Measurements from ENCODE around the gene DBP.

The DBP gene

GRCh38 chr19:48600679-48601417, 36.3 kb downstream of the DBP start:
- Histone ChIP-seq H3K4me1 (ENCODE audit: control insufficient read depth, insufficient read depth, low read length) (no peaks in the 10 kb centered on the region), H3K27me3 (ENCODE audit: control insufficient read depth, insufficient read depth, low read length, poor library complexity, severe bottlenecking) (no peaks in the 10 kb centered on the region), H3K4me3 (ENCODE audit: insufficient read depth, low read depth, low read length) (no peak overlapping the region), H3K27ac (ENCODE audit: insufficient read depth, low read depth, low read length, poor library complexity, severe bottlenecking) (no peak overlapping the region), H3K9me3 (ENCODE audit: control insufficient read depth, low read length) (no peaks in the 10 kb centered on the region), H3K36me3 (ENCODE audit: control insufficient read depth, insufficient read depth, low read length) (no peaks in the 10 kb centered on the region)
- 91% methylated on average over 21 of the region's 21 CpGs for WGBS, 2 experiments

DNA sequence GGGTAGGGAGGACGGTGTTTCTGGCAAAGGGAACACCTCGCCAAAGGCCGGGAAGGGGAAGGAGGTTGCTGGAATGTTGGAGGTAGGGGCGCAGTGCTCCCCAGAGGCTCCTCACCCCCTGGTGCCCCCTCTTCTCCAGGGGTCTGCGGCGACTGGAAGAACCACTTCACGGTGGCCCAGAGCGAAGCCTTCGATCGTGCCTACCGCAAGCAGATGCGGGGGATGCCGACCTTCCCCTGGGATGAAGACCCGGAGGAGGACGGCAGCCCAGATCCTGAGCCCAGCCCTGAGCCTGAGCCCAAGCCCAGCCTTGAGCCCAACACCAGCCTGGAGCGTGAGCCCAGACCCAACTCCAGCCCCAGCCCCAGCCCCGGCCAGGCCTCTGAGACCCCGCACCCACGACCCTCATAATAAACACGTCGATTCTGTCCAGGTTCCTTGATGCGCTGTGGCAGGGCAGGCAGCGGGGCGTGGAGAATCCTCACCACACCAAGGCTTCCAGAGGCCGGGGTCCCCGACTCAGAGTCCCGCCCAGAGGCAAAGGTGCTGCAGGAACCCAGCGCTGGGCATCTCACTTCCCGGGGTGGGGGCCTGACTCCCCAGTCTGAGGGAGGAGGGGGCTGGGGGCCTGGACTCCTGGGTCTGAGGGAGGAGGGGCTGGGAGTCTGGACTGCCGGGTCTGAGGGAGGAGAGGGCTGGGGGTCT, 38.0 kb downstream of the DBP start:
- no peak overlapping the region for H3K4me3 ChIP-seq (ENCODE audit: insufficient read depth, low read depth, low read length)
- 85 to 87% methylated on average over 30 of the region's 30 CpGs for WGBS, 2 experiments

GRCh38 chr19:48596679-48597465, 40.3 kb downstream of the DBP start:
- Histone ChIP-seq H3K4me3 (ENCODE audit: insufficient read depth, low read depth, low read length) (no peak overlapping the region), H3K27ac (ENCODE audit: insufficient read depth, low read depth, low read length, poor library complexity, severe bottlenecking) (no peak overlapping the region), H3K36me3 (ENCODE audit: control insufficient read depth, insufficient read depth, low read length) (no peaks in the 10 kb centered on the region), H3K4me1 (ENCODE audit: control insufficient read depth, insufficient read depth, low read length) (no peaks in the 10 kb centered on the region), H3K27me3 (ENCODE audit: control insufficient read depth, insufficient read depth, low read length, poor library complexity, severe bottlenecking) (no peaks in the 10 kb centered on the region), H3K9me3 (ENCODE audit: control insufficient read depth, low read length) (no peaks in the 10 kb centered on the region)
- WGBS, 2 experiments = 89 to 91% methylated on average over 39 of the region's 39 CpGs

More for the DNA sequence above, 38.0 kb downstream of the DBP start:
- no peaks in the 10 kb centered on the region for H3K9me3 ChIP-seq (ENCODE audit: control insufficient read depth, low read length)
- no peaks in the 10 kb centered on the region for H3K36me3 ChIP-seq (ENCODE audit: control insufficient read depth, insufficient read depth, low read length)
- H3K4me1 ChIP-seq (ENCODE audit: control insufficient read depth, insufficient read depth, low read length) = no peaks in the 10 kb centered on the region
- H3K27ac ChIP-seq (ENCODE audit: insufficient read depth, low read depth, low read length, poor library complexity, severe bottlenecking) = no peak overlapping the region
- H3K27me3 ChIP-seq (ENCODE audit: control insufficient read depth, insufficient read depth, low read length, poor library complexity, severe bottlenecking) = no peaks in the 10 kb centered on the region

- H3K36me3 ChIP-seq (ENCODE audit: control insufficient read depth, insufficient read depth, low read length) = no peaks in the 10 kb centered on the region
- no peak overlapping the region for H3K27ac ChIP-seq (ENCODE audit: insufficient read depth, low read depth, low read length, poor library complexity, severe bottlenecking)
- H3K4me3 ChIP-seq (ENCODE audit: insufficient read depth, low read depth, low read length) = no peak overlapping the region
- H3K4me1 ChIP-seq (ENCODE audit: control insufficient read depth, insufficient read depth, low read length) = no peaks in the 10 kb centered on the region
- 93 to 95% methylated on average over 4 of the region's 4 CpGs for WGBS, 2 experiments
- no peaks in the 10 kb centered on the region for H3K9me3 ChIP-seq (ENCODE audit: control insufficient read depth, low read length)
- H3K27me3 ChIP-seq (ENCODE audit: control insufficient read depth, insufficient read depth, low read length, poor library complexity, severe bottlenecking) = no peaks in the 10 kb centered on the region
These were observed 40.9 kb downstream of the DBP start for GRCh38 chr19:48596237-48596636.

- H3K4me3 ChIP-seq (ENCODE audit: insufficient read depth, low read depth, low read length) = no peak overlapping the region
- H3K27ac ChIP-seq (ENCODE audit: insufficient read depth, low read depth, low read length, poor library complexity, severe bottlenecking) = no peak overlapping the region
- H3K4me1 ChIP-seq (ENCODE audit: control insufficient read depth, insufficient read depth, low read length) = no peaks in the 10 kb centered on the region
- H3K9me3 ChIP-seq (ENCODE audit: control insufficient read depth, low read length) = no peaks in the 10 kb centered on the region
- WGBS, 2 experiments = 88 to 91% methylated on average over 6 of the region's 6 CpGs
- no peaks in the 10 kb centered on the region for H3K36me3 ChIP-seq (ENCODE audit: control insufficient read depth, insufficient read depth, low read length)
- H3K27me3 ChIP-seq (ENCODE audit: control insufficient read depth, insufficient read depth, low read length, poor library complexity, severe bottlenecking) = no peaks in the 10 kb centered on the region
These were observed 41.3 kb downstream of the DBP start for GRCh38 chr19:48595833-48596232.

DNA sequence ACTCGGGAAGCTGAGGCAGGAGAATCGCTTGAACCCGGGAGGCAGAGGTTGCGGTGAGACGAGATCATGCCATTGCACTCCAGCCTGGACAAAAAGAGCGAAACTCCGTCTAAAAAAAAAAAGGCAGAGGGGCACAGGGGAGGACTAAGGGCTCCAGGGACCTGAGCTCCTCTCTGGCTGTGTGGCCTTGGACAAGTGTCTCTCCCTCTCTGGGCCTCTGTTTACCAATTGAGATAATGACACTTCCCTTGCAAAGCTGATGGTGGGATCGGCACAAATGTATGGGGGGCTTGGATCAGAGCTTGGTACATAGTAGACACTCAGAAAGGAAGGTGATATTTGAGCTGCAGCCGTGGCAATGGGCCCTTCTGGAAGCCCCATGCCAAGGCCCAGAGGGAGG, 42.0 kb downstream of the DBP start:
- H3K27ac ChIP-seq (ENCODE audit: insufficient read depth, low read depth, low read length, poor library complexity, severe bottlenecking) = no peak overlapping the region

GRCh38 chr19:48591021-48591420, 46.2 kb downstream of the DBP start:
- WGBS, 2 experiments = 85% methylated on average over 5 of the region's 5 CpGs
- Histone ChIP-seq H3K9me3 (ENCODE audit: control insufficient read depth, low read length) (no peaks in the 10 kb centered on the region), H3K27me3 (ENCODE audit: control insufficient read depth, insufficient read depth, low read length, poor library complexity, severe bottlenecking) (peaks cover 6% of the 10 kb centered on the region), H3K4me1 (ENCODE audit: control insufficient read depth, insufficient read depth, low read length) (no peaks in the 10 kb centered on the region), H3K27ac (ENCODE audit: insufficient read depth, low read depth, low read length, poor library complexity, severe bottlenecking) (no peak overlapping the region), H3K4me3 (ENCODE audit: insufficient read depth, low read depth, low read length) (no peak overlapping the region), H3K36me3 (ENCODE audit: control insufficient read depth, insufficient read depth, low read length) (no peaks in the 10 kb centered on the region)

More for the DNA sequence above, 42.0 kb downstream of the DBP start:
- Histone ChIP-seq H3K36me3 (ENCODE audit: control insufficient read depth, insufficient read depth, low read length) (no peaks in the 10 kb centered on the region), H3K4me3 (ENCODE audit: insufficient read depth, low read depth, low read length) (no peak overlapping the region), H3K4me1 (ENCODE audit: control insufficient read depth, insufficient read depth, low read length) (no peaks in the 10 kb centered on the region), H3K9me3 (ENCODE audit: control insufficient read depth, low read length) (no peaks in the 10 kb centered on the region), H3K27me3 (ENCODE audit: control insufficient read depth, insufficient read depth, low read length, poor library complexity, severe bottlenecking) (no peaks in the 10 kb centered on the region)
- WGBS, 2 experiments = 89 to 90% methylated on average over 9 of the region's 9 CpGs

GRCh38 chr19:48588670-48589401, 48.3 kb downstream of the DBP start:
- WGBS, 2 experiments = 7 to 8% methylated on average over 36 of the region's 36 CpGs
- peaks cover 6% of the 10 kb centered on the region for H3K27me3 ChIP-seq (ENCODE audit: control insufficient read depth, insufficient read depth, low read length, poor library complexity, severe bottlenecking)
- no peak overlapping the region for H3K27ac ChIP-seq (ENCODE audit: insufficient read depth, low read depth, low read length, poor library complexity, severe bottlenecking)
- H3K36me3 ChIP-seq (ENCODE audit: control insufficient read depth, insufficient read depth, low read length) = no peaks in the 10 kb centered on the region
- H3K9me3 ChIP-seq (ENCODE audit: control insufficient read depth, low read length) = no peaks in the 10 kb centered on the region
- H3K4me3 ChIP-seq (ENCODE audit: insufficient read depth, low read depth, low read length) = peak overlapping the region; percentile 1
- peaks cover 2% of the 10 kb centered on the region for H3K4me1 ChIP-seq (ENCODE audit: control insufficient read depth, insufficient read depth, low read length)

- 85 to 88% methylated on average over 2 to 3 of the region's 3 CpGs for WGBS, 2 experiments
These were observed 49.8 kb downstream of the DBP start for GRCh38 chr19:48587387-48587786.

More at GRCh38 chr19:48587387-48587786, 49.8 kb downstream of the DBP start:
- Histone ChIP-seq H3K4me3 (ENCODE audit: insufficient read depth, low read depth, low read length) (no peak overlapping the region), H3K9me3 (ENCODE audit: control insufficient read depth, low read length) (no peaks in the 10 kb centered on the region), H3K4me1 (ENCODE audit: control insufficient read depth, insufficient read depth, low read length) (peaks cover 2% of the 10 kb centered on the region), H3K27me3 (ENCODE audit: control insufficient read depth, insufficient read depth, low read length, poor library complexity, severe bottlenecking) (peaks cover 6% of the 10 kb centered on the region), H3K27ac (ENCODE audit: insufficient read depth, low read depth, low read length, poor library complexity, severe bottlenecking) (no peak overlapping the region), H3K36me3 (ENCODE audit: control insufficient read depth, insufficient read depth, low read length) (no peaks in the 10 kb centered on the region)
